Neural crest cell (in vitro differentiated cells): ENCODE measurements around the gene PPP1R13B. TPM values are rescaled to one million over a fixed set of nuclear protein-coding genes. Genes with fewer than 3 reads are reported as not detected.

ENCODE experiments used
- DNase-seq: peaks from one replicate; pipeline ENCODE4 v3.0.0; 2021; ENCODE audit warnings: low read depth, mixed read lengths, low spot score
- H3K27ac Mint-ChIP-seq: one replicate; pipeline ENCODE4 v1.8.0; 2021; ENCODE audit warnings: mild to moderate bottlenecking, mixed read lengths; ENCODE audit not compliant: unreplicated experiment
- H3K27me3 Mint-ChIP-seq: 2 replicates; pipeline ENCODE4 v1.8.0; 2021; ENCODE audit warnings: low read depth, mild to moderate bottlenecking, mixed read lengths
- H3K36me3 Mint-ChIP-seq: 2 replicates; pipeline ENCODE4 v1.8.0; 2021; ENCODE audit warnings: low read depth, mild to moderate bottlenecking, mixed read lengths
- H3K4me1 Mint-ChIP-seq: 2 replicates; pipeline ENCODE4 v1.8.0; 2021; ENCODE audit warnings: mixed read lengths
- H3K4me3 Mint-ChIP-seq: one replicate; pipeline ENCODE4 v1.8.0; 2021; ENCODE audit warnings: mild to moderate bottlenecking, mixed read lengths
- H3K9me3 Mint-ChIP-seq: 2 replicates; pipeline ENCODE4 v1.8.0; 2021; ENCODE audit warnings: mixed read lengths
- total RNA-seq: library from RNA; stranded (reverse); gene quantifications from 2 replicates; pipeline ENCODE4 v1.2.1, GENCODE V29; 2021
- TF ChIP-seq, protein P1 (sequence below): fragments of 200-600 bp; sonication (generic); conservative IDR thresholded peaks from 2 replicates; pipeline ENCODE4 v1.5.0; 2021; ENCODE audit warnings: antibody characterized with exemption, mild to moderate bottlenecking

Gene PPP1R13B
- total RNA-seq, 1 donor from 2014 or later = 6.8 TPM

DNA sequence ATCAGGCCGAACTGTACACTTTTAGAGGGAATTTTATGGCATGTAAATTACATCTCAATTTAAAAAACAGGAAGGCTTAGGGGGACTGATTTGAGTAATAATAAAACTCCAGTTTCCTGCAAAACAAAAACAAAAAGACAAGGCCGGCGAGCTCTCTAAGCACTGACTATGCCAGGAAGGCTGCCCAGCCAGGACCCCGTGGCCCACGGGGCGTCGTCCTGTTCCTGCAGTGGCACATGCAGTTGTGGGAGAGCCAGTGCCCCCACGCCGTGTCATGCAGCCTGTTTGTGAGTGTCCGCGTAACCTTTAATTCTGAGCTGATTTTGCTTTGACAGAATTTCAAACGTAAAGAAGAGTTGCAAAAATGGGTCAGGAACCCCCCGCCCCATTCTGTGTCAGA is 142.7 kb downstream of the PPP1R13B start:
- TF ChIP-seq, protein P1, sequence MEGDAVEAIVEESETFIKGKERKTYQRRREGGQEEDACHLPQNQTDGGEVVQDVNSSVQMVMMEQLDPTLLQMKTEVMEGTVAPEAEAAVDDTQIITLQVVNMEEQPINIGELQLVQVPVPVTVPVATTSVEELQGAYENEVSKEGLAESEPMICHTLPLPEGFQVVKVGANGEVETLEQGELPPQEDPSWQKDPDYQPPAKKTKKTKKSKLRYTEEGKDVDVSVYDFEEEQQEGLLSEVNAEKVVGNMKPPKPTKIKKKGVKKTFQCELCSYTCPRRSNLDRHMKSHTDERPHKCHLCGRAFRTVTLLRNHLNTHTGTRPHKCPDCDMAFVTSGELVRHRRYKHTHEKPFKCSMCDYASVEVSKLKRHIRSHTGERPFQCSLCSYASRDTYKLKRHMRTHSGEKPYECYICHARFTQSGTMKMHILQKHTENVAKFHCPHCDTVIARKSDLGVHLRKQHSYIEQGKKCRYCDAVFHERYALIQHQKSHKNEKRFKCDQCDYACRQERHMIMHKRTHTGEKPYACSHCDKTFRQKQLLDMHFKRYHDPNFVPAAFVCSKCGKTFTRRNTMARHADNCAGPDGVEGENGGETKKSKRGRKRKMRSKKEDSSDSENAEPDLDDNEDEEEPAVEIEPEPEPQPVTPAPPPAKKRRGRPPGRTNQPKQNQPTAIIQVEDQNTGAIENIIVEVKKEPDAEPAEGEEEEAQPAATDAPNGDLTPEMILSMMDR = no peak
- Mint-ChIP-seq H3K4me3 (peak overlapping the region; percentile 44), H3K9me3 (no peaks in the 10 kb centered on the region), H3K27me3 (peaks cover 6% of the 10 kb centered on the region), H3K4me1 (peaks cover 27% of the 10 kb centered on the region), H3K27ac (no peak overlapping the region), H3K36me3 (peaks cover 13% of the 10 kb centered on the region)
- no peak for DNase-seq

GRCh38 chr14:103703433-103704385 is 143.7 kb downstream of the PPP1R13B start:
- peak overlapping the region; percentile 70 for H3K4me3 Mint-ChIP-seq
- H3K36me3 Mint-ChIP-seq = peaks cover 12% of the 10 kb centered on the region
- peak overlapping the region; percentile 94 for H3K27ac Mint-ChIP-seq
- TF ChIP-seq, protein P1 = no peak
- peaks cover 9% of the 10 kb centered on the region for H3K27me3 Mint-ChIP-seq
- DNase-seq = no peak
- peaks cover 27% of the 10 kb centered on the region for H3K4me1 Mint-ChIP-seq
- H3K9me3 Mint-ChIP-seq = no peaks in the 10 kb centered on the region

DNA sequence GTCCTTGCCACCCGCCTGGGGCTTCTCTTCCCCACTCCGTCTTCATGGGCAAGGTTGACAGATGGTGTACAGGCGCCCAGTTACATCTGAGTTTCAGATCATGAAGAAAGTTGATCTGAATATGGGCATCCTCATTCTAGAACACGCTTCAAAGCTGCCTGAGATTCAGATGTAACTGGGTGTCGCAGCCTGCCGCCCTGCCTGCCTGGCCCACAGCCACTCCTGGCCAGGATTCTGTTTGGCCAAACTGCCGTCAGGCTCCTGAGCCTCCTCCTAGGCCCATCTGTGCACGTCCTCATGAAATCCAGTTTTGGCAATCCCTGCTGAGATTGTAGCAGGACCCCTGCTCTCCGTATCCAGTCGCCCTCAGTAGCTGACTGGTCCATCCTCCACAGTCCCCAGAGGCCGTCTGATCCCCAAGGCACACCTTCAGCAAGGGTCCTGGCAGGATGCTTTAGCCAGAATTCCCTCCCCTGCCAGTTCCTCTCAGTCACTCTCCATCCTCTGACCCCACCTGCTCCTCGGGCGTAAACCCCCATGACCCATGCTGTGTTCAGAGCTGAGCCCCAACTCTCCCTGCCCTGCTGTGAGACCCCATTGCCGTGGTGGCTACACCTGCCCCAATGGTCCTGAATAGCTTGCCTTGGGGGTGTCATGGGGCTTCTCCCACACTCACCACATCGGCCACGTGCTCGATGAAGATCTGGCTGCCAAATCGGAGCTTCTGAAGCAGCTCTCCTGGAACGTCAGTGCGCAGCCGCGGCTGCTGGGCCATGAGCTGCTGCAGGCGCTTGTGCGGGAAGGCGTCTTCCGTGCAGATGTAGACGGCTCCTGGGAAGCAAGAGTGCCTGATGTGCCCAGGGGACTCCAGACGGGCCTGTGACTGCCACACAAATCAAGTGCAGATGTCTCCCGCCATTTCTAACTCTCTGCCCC is 144.6 kb downstream of the PPP1R13B start:
- H3K4me1 Mint-ChIP-seq = peaks cover 27% of the 10 kb centered on the region
- H3K36me3 Mint-ChIP-seq = peaks cover 9% of the 10 kb centered on the region
- no peaks in the 10 kb centered on the region for H3K9me3 Mint-ChIP-seq
- H3K27ac Mint-ChIP-seq = peak overlapping the region; percentile 67
- peak overlapping the region; percentile 70 for H3K4me3 Mint-ChIP-seq
- TF ChIP-seq, protein P1 = no peak
- no peak for DNase-seq
- peaks cover 5% of the 10 kb centered on the region for H3K27me3 Mint-ChIP-seq

DNA sequence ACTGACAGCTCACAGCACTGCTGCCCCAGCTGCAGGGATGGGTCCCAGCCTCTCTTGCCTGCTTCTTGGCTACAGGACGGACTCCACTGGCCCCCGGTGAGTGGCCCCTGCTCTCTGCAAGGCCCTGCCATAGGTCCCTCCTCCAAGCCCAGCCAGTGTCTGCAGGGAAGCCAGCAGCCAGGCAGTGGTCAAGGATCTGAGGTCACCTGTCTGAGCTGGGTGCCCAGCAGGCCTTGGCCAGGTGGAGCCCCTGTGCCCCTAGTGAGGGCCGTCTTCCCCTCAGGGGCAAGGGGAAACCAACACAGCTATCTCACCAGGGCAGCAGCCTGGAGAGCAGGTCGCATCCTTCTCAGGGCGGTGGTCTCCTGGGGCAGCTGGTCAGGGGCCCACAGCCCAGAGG is 145.3 kb downstream of the PPP1R13B start:
- Mint-ChIP-seq H3K9me3 (no peaks in the 10 kb centered on the region), H3K4me3 (no peak overlapping the region), H3K27me3 (peaks cover 8% of the 10 kb centered on the region), H3K36me3 (peaks cover 9% of the 10 kb centered on the region), H3K4me1 (peaks cover 30% of the 10 kb centered on the region), H3K27ac (peak overlapping the region; percentile 75)
- TF ChIP-seq, protein P1 = no peak
- no peak for DNase-seq

- H3K36me3 Mint-ChIP-seq = peaks cover 9% of the 10 kb centered on the region
- H3K27ac Mint-ChIP-seq = no peak overlapping the region
Measured at GRCh38 chr14:103700753-103701490, 146.5 kb downstream of the PPP1R13B start.

More at GRCh38 chr14:103700753-103701490, 146.5 kb downstream of the PPP1R13B start:
- H3K9me3 Mint-ChIP-seq = no peaks in the 10 kb centered on the region
- no peak for DNase-seq
- H3K4me1 Mint-ChIP-seq = peaks cover 42% of the 10 kb centered on the region
- TF ChIP-seq, protein P1 = no peak
- H3K27me3 Mint-ChIP-seq = peaks cover 9% of the 10 kb centered on the region
- peak overlapping the region; percentile 47 for H3K4me3 Mint-ChIP-seq
